ENCODE measurements around the gene CACNB4. TPM values are rescaled to one million over a fixed set of nuclear protein-coding genes. Genes with fewer than 3 reads are reported as not detected.
A peak's percentile ranks its signal among the peaks of the same experiment; 100 is the strongest.

CACNB4 gene
- 1 to 10 TPM in 3 of 4 donors, under 1 TPM in 1; 0.88 to 4.6 (median 2.6) TPM for total RNA-seq

GRCh38 chr2:152098496-152099366 is at the start of gene CACNB4:
Gene CACNB4 (minus strand): TSS chr2:152099044.
- Histone ChIP-seq H3K27ac (peak within 1 kb of the TSS in 1 of 4 donors; percentile 32), H3K4me1 (peaks cover 0 to 24% (median 8%) of the 10 kb centered on the region in 4 donors), H3K36me3 (no peaks in the 10 kb centered on the region), H3K4me3 (peak within 1 kb of the TSS; percentile 35 to 67 (median 54)), H3K9me3 (no peaks in the 10 kb centered on the region), H3K27me3 (peaks cover 0 to 14% of the 10 kb centered on the region in 2 donors)
- DNase-seq: no peak
- TF ChIP-seq POLR2A (IDR thresholded peaks at IDR 0.05) (no peak), CTCF (IDR thresholded peaks at IDR 0.05) (no peak)

- DNase-seq: no peak
- peak overlapping the region in 2 of 4 donors; percentile 2 to 41 for H3K27ac ChIP-seq
These were observed 35.8 kb upstream of the CACNB4 start for GRCh38 chr2:152134488-152135280.

GRCh38 chr2:152132306-152132705 is 33.5 kb upstream of the CACNB4 start:
- peaks cover 0 to 21% (median 0%) of the 10 kb centered on the region in 3 donors for H3K36me3 ChIP-seq
- no peak overlapping the region for H3K27ac ChIP-seq
- DNase-seq: no peak
- H3K4me3 ChIP-seq: no peak overlapping the region
- TF ChIP-seq POLR2A (IDR thresholded peaks at IDR 0.05) (no peak), CTCF (IDR thresholded peaks at IDR 0.05) (no peak)
- H3K4me1 ChIP-seq: no peaks in the 10 kb centered on the region
- H3K9me3 ChIP-seq: no peaks in the 10 kb centered on the region
- H3K27me3 ChIP-seq: no peaks in the 10 kb centered on the region

More at GRCh38 chr2:152134488-152135280, 35.8 kb upstream of the CACNB4 start:
- Histone ChIP-seq H3K36me3 (peaks cover 0 to 18% (median 0%) of the 10 kb centered on the region in 3 donors), H3K4me1 (no peaks in the 10 kb centered on the region), H3K4me3 (no peak overlapping the region), H3K27me3 (no peaks in the 10 kb centered on the region), H3K9me3 (no peaks in the 10 kb centered on the region)
- TF ChIP-seq CTCF (IDR thresholded peaks at IDR 0.05) (no peak), POLR2A (IDR thresholded peaks at IDR 0.05) (no peak)

- Histone ChIP-seq H3K27me3 (no peaks in the 10 kb centered on the region), H3K27ac (no peak overlapping the region), H3K36me3 (peaks cover 0 to 51% (median 0%) of the 10 kb centered on the region in 3 donors), H3K4me3 (no peak overlapping the region), H3K4me1 (no peaks in the 10 kb centered on the region), H3K9me3 (no peaks in the 10 kb centered on the region)
- TF ChIP-seq CTCF (IDR thresholded peaks at IDR 0.05) (no peak), POLR2A (IDR thresholded peaks at IDR 0.05) (no peak)
- no peak for DNase-seq
These were observed 28.8 kb upstream of the CACNB4 start for GRCh38 chr2:152127628-152128027.

- Histone ChIP-seq H3K36me3 (peaks cover 0 to 57% (median 0%) of the 10 kb centered on the region in 3 donors), H3K9me3 (no peaks in the 10 kb centered on the region), H3K4me1 (no peaks in the 10 kb centered on the region), H3K27me3 (no peaks in the 10 kb centered on the region), H3K4me3 (no peak overlapping the region), H3K27ac (no peak overlapping the region)
- no peak for TF ChIP-seq CTCF (IDR thresholded peaks at IDR 0.05)
- no peak for TF ChIP-seq POLR2A (IDR thresholded peaks at IDR 0.05)
- no peak for DNase-seq
These were observed 27.8 kb upstream of the CACNB4 start for GRCh38 chr2:152126664-152127063.
